Adipose tissue (tissue), 3 donors: ENCODE measurements around the gene IGF2BP3. TPM values are rescaled to one million over a fixed set of nuclear protein-coding genes. Genes with fewer than 3 reads are reported as not detected.
"Not testable (repeated sequence)": the region's sequence is repeated elsewhere in the genome, so short reads cannot be mapped to it uniquely, and the experiment has no call there.

Experiments
- H3K27ac ChIP-seq: one replicate; pipeline ENCODE4 v1.5.1; 2013; ENCODE audit warnings: low read depth, low read length
- WGBS, 3 donors: extraction: QIAGEN DNeasy Blood & Tissue Kit; methylation state at CpG; one replicate each; pipeline ENCODE4 v1.1.7; 2013; 5-methylcytosine and 5-hydroxymethylcytosine counted together
- polyA plus RNA-seq, 3 donors: library from polyadenylated mRNA; stranded (reverse); fragments of 200-250 nt; gene quantifications; one replicate each; pipeline ENCODE4 v1.2.3, GENCODE V29; 2013
- donor health status: healthy with polysubstance abuse.
- donor health status: Bipolar disorder and iron deficiency.
- donor health status: healthy.

IGF2BP3 gene
- polyA plus RNA-seq, 3 donors = 0.07 to 0.68 (median 0.45) TPM

DNA sequence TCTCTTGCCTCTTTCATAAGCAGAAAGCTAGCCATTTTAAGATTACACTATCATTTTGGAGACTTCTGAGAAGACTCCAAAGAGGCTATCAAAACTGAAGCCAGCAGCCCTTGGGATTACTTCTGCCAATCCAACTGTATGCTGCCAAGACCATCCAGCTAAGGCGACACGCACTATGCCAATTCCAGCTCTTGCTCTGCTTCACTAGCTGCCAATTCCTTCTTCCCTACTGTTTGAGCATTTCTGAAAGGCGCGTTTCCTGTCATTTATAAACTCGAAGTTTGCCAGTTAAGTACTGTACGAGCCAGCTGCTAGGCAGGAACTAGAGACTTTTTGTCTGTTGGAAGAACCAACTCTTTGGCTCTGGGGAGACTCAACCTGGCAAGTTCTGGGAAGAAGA, 134.7 kb downstream of the IGF2BP3 start:
- WGBS, 3 donors = 36 to 72% (median 38%) methylated on average over 6 of the region's 6 CpGs
- no peak overlapping the region for H3K27ac ChIP-seq

DNA sequence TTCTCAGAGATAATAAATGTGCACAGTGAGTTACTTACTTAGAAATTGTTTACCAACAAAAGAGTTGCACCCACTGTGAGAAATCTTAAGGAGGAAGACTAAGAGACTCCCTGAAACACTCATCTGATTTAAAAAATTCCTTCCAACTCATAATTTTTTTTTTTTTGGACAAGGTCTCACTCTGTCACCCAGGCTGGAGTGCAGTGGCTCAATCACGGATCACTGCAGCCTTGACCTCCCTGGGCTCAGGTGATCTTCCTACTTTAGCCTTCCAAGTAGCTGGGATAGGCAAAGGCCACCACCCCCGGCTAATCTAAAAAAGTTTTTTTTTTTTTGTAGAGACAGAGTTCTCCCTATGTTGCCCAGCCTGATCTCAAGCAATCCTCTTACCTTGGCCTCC, 135.2 kb downstream of the IGF2BP3 start:
- no peak overlapping the region for H3K27ac ChIP-seq
- WGBS, 3 donors = 45 to 67% (median 67%) methylated on average over 2 of the region's 2 CpGs

GRCh38 chr7:23334482-23335056, 135.7 kb downstream of the IGF2BP3 start:
- 19 to 39% (median 21%) methylated on average over 5 of the region's 5 CpGs for WGBS, 3 donors
- no peak overlapping the region for H3K27ac ChIP-seq

DNA sequence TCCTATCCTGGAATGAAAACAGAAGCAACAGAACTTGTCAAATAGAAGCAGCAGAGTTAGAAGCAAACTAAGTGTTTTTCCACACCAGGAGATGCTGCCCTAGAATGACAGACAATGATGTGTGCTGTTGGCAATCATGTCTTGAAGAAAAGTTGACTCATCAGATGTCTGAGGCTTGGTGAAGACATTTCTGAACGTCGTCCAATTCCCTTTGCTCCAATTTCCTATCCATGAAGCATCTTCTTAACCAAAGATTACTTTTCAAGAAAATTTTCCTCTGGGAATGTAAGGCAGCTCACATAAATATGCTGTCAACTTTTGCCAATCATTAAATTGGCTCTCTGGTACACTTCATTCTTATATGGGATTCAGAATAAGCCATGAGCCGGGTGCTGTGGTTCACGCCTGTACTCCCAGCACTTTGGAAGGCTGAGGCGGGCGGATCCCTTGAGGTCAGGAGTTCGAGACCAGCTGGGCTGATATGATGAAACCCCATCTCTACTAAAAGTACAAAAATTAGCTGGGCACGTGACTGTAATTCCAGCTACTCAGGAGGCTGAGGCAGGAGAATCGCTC, 136.5 kb downstream of the IGF2BP3 start:
- H3K27ac ChIP-seq = no peak overlapping the region
- WGBS, 3 donors = 46 to 83% (median 53%) methylated on average over 9 of the region's 9 CpGs

DNA sequence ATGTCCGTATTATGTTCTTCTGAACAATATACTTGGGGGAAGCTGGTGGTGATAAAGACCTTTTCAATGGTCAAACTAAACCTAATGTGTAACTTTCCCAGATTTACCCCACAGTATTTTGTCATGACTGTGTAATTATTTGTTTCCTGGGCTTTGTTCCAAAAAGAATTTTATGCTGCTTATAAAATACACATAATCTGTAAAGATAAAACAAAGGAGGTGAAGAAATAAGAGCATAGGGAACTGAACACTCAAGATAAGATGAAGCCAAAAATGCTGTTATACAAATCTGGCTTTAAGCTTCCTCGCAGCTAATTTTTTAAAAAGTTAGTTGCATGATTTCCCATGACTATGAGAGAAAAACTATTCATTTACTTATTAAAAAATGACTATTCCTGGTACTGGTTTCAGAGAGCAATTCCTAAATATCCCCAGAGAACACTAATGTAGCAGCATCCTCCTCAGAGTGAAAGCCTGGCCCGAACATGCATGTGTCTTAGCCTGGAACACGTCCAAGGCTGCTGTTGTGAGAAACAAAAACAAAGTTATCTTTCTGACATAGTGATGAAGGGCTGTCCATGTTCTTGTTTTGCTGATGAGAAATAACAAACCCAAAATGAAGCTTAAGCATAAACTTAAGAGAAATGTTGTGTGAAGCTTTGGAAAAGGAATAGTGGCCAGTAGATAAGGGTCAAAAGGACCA, 137.2 kb downstream of the IGF2BP3 start:
- WGBS, 3 donors = 13 to 44% (median 33%) methylated on average over 4 of the region's 4 CpGs
- no peak overlapping the region for H3K27ac ChIP-seq

DNA sequence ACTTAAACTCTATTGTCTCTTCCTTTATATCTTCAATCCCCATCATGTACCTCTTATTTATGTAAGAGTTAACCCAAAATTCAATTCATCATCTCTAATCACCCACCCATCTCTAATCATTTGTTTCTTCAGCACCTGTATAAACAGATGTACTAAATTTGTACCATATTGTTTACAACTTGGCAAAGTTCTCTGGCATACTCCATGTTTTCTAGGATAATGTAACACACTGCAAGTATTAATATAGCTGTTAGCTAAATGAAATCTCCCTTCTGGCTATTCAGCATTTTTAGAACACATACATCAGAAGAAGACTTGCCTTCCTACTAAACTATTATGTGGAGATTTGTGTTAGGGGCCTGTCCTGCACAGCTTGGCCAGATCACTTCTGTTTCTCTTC, 138.1 kb downstream of the IGF2BP3 start:
- H3K27ac ChIP-seq = no peak overlapping the region

DNA sequence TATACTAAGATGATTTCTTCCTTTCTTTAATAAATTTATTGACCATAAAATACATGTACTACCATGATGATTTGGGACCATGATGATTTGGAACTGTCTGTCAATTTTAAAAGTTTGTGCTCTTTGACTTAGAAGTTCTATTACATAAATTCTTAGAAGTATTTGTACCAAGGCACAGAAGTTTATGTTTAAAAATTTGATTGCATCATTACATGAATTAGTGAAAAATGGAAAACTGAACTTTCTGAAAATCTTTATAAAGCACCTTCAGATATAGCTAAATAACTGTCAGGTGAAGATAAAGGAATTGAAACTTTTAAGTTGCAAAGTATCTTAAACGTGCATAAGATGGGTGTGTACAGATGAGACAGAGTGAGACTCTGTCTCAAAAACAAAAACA, 139.2 kb downstream of the IGF2BP3 start:
- H3K27ac ChIP-seq = no peak overlapping the region
- 74 to 89% (median 81%) methylated on average over 1 of the region's 1 CpG for WGBS, 3 donors

DNA sequence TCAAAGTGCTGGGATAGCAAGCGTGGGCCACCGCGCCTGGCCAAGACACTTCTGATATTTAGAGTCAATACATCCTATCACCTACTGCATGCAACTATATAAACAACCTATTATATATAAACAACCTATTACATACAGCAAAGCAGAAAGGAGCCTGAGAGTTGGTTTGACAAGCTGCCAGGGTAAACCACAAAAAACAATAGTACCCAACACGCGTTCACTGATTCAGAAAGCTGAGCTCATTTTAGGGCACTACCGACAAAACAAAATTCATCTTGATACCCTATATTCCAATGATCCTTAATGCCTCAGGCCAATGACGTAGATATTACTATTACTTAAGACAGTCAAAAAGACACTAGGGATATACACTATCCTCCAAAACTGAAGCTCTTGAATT, 154.9 kb downstream of the IGF2BP3 start:
- 81 to 85% (median 81%) methylated on average over 7 of the region's 7 CpGs for WGBS, 3 donors
- H3K27ac ChIP-seq = no peak overlapping the region

GRCh38 chr7:23312141-23312540, 158.2 kb downstream of the IGF2BP3 start:
- WGBS, 3 donors = 54 to 89% (median 60%) methylated on average over 2 of the region's 2 CpGs
- not testable (repeated sequence) for H3K27ac ChIP-seq

DNA sequence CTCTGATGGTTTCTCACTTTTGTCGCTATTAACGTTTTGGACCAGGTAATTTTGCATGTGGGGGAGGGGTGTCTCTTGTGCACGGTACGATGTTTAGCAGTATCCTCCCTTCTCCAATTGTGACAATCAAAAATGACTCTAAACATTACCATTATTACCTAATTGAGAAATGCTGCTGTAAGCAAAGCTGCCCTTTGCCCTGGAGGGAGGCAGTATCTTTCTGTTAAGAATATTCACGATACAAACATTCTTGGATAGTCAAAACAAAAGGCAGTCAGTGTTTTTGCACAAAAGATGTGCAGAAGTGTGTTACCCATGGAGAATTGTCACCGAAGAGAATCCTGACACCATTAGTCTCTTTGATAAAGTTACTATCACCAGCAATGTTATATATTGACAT, 161.5 kb downstream of the IGF2BP3 start:
- WGBS, 3 donors = 80 to 87% (median 84%) methylated on average over 6 of the region's 6 CpGs

DNA sequence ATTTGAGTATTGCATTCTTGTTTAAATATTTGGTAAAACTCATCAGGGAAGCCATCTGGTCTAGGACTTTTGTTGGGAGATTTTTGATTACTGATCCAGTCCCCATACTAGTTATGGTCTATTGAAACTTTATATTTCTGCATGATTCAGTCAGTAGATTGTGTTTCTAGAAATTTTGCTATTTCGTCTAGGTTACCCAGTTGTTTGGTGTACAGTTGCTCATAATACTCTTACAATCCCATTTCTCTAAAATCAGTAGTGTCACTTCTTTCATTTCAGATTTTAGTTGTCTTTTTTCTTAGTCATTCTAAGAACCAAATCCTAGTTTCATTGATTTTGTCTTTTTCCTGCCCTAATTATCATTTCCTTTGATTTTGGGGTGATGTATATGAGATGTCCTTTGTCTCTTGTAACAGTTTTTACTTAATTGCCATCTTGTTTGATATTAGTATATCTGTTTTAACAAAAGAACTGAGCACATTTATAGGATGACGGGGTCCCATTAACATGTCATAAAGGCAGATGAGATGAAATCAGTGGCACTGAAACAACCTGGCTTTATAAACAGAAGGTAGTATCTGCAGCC, 163.3 kb downstream of the IGF2BP3 start:
- no peak overlapping the region for H3K27ac ChIP-seq
- WGBS, 3 donors = 93 to 95% (median 95%) methylated on average over 2 of the region's 2 CpGs

More for the DNA sequence above, 161.5 kb downstream of the IGF2BP3 start:
- H3K27ac ChIP-seq = no peak overlapping the region

DNA sequence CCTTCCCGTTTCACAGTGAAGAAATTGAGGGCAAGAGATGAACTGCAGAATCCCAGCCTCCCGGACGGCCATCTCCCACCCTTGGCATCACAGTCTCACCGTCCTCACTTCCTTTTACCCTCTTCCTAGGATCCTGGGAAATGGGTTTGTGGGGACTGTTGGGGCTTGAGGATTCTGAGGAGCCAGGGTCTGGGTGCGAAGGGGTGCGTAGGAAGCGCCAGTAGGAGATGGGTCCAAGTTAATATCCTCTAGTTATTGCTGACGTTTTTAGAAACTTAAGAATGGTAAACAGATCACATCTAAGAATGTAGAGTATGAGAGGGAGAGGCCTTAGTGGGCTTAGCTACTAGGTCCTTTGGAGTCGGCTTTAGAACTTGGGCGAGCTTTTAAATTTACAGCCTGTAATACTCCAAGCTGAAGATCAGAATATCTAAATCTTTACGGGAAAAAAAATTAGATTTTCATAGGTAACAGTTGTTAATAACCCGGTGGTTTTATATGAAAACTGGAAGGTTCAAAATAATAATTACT, 170.5 kb downstream of the IGF2BP3 start:
- 9 to 13% (median 10%) methylated on average over 12 of the region's 12 CpGs for WGBS, 3 donors
- H3K27ac ChIP-seq = no peak overlapping the region

- WGBS, 3 donors = 1 to 3% (median 2%) methylated on average over 59 of the region's 59 CpGs
- H3K27ac ChIP-seq = peak within 1 kb of the TSS; percentile 62
Observed at GRCh38 chr7:23298885-23299769, 171.2 kb downstream of the IGF2BP3 start, which contains the start of gene MALSU1. Gene MALSU1, plus strand, starts transcription at chr7:23299339. Its CDS starts 14 bp downstream, at chr7:23299353.

- H3K27ac ChIP-seq = no peak overlapping the region
- WGBS, 3 donors = 69 to 71% (median 70%) methylated on average over 11 of the region's 11 CpGs
Observed at GRCh38 chr7:23298141-23298881, 172.0 kb downstream of the IGF2BP3 start.

GRCh38 chr7:23295401-23295697, 174.9 kb downstream of the IGF2BP3 start:
- H3K27ac ChIP-seq = no peak overlapping the region

GRCh38 chr7:23294549-23295400, 175.5 kb downstream of the IGF2BP3 start:
- WGBS, 3 donors = 71 to 83% (median 78%) methylated on average over 6 of the region's 6 CpGs
- no peak overlapping the region for H3K27ac ChIP-seq

DNA sequence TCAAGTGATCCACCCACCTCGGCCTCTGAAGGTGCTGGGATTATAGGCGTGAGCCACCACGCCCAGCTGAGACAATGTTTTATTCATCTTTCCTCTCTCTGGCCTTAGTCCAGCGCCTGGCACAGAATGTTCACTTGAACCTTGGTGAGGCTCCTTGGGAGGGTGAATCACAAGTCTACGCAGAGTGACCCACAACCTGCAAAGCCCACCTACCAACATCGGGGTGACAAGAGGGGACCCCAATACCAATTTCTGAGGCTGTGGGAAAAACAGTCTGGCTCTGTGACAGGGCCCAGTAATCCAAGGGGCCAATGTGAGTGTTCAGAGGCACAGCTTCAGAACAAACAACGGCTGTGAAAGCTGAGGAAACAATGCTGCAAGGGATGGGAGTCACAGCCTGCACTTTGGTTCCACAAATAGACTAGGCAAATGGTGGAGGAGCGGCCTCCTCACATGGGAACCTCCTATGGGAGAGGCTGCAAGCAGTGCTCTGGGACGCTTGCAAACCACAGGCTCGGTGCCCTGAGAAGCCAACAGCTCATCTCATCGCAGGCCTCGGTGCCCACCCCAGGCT, 176.7 kb downstream of the IGF2BP3 start:
- H3K27ac ChIP-seq = no peak overlapping the region
- 90 to 94% (median 90%) methylated on average over 12 of the region's 12 CpGs for WGBS, 3 donors
